HepG2 (cell line): ENCODE results near the gene MEF2D. TPM values are rescaled to one million over a fixed set of nuclear protein-coding genes. Genes with fewer than 3 reads are reported as not detected.

Experiments
- ATAC-seq: fragments of 200-7000 bp; cut with Tn5 transposase; 3 replicates; pipeline ENCODE4 v1.9.1; 2020; ENCODE audit warnings: mild to moderate bottlenecking, moderate library complexity
- BruUV-seq: library from RNA; stranded (reverse); fragments of 400-500 nt; replicated peaks from 2 replicates; lab custom pipeline; 2021; lab: Mats Ljungman, UMichigan
- CTCF ChIA-PET: fragments of 300-600 bp; formaldehyde crosslinking; extraction: SDS; loops from one replicate; lab custom pipeline; 2021; ENCODE audit warnings: low total read pairs, inconsistent platforms, low intra/inter-chr PET ratio; lab: Yijun Ruan, JAX
- POLR2A ChIA-PET: fragments of 350-600 bp; sonication (Branson Sonifier 250); formaldehyde crosslinking; loops from one replicate; lab custom pipeline; 2020; ENCODE audit warnings: antibody characterized with exemption, inconsistent platforms; lab: Yijun Ruan, JAX
- DNase-seq: peaks from one replicate; pipeline ENCODE4 v3.0.0-alpha.2; 2015; ENCODE audit warnings: low spot score
- FAIRE-seq: peaks from 3 replicates; lab custom pipeline; 2011; peaks lifted over from hg19 to GRCh38; lab: Jason Lieb, UNC
- H2AFZ ChIP-seq: one replicate; pipeline ENCODE4 v1.6.1; 2011; ENCODE audit warnings: low read length, inconsistent platforms
- H3K27ac ChIP-seq: fragments of 300-600 bp; 3 replicates; pipeline ENCODE4 v1.8.0; 2011; ENCODE audit warnings: mixed run types, mild to moderate bottlenecking, mixed read lengths, low read length, inconsistent platforms; ENCODE audit not compliant: insufficient read depth; ENCODE audit errors: extremely low read length
- H3K27me3 ChIP-seq, 2 experiments: fragments of 200-600 bp in 1 of 2; 2 replicates in 1 of 2; 3 replicates in 1 of 2; pipeline versions ENCODE4 v1.6.0 to v1.8.0; 2011; ENCODE audit warnings: low read length in 2 of 2, mild to moderate bottlenecking in 2 of 2, moderate library complexity in 2 of 2, inconsistent platforms in 1 of 2; ENCODE audit not compliant: insufficient read depth in 2 of 2, control insufficient read depth in 1 of 2
- H3K36me3 ChIP-seq, 2 experiments: fragments of 200-600 bp in 1 of 2; replicated peaks in 1 of 2; 2 replicates in 1 of 2; 3 replicates in 1 of 2; pipeline versions ENCODE4 v1.5.1 to v1.8.0; 2011; ENCODE audit warnings: low read length in 2 of 2, inconsistent platforms in 1 of 2; ENCODE audit not compliant: insufficient read depth in 2 of 2, control insufficient read depth in 1 of 2
- H3K4me1 ChIP-seq: 2 replicates; pipeline ENCODE4 v1.5.1; 2012; ENCODE audit warnings: low read length, inconsistent platforms; ENCODE audit not compliant: insufficient read depth
- H3K4me2 ChIP-seq: 2 replicates; pipeline ENCODE4 v1.6.0; 2011; ENCODE audit warnings: low read depth, low read length, inconsistent platforms
- H3K4me3 ChIP-seq, 3 experiments: fragments of 200-600 bp in 1 of 3; sonication (generic), shearing (Covaris generic) in 1 of 3; replicated peaks in 1 of 3; 2 replicates each; pipeline ENCODE4 v1.5.1; 2011 to 2016; ENCODE audit warnings: low read length in 3 of 3, inconsistent platforms in 2 of 3, low read depth in 2 of 3, mild to moderate bottlenecking in 2 of 3, control low read depth in 1 of 3, mixed read lengths in 1 of 3; ENCODE audit not compliant: insufficient read depth in 1 of 3
- H3K79me2 ChIP-seq: one replicate; pipeline ENCODE4 v1.6.1; 2011; ENCODE audit warnings: low read length, inconsistent platforms; ENCODE audit not compliant: insufficient read depth
- H3K9ac ChIP-seq: 2 replicates; pipeline ENCODE4 v1.6.0; 2011; ENCODE audit warnings: mild to moderate bottlenecking, low read depth, low read length, inconsistent platforms; ENCODE audit not compliant: insufficient read depth
- H3K9me3 ChIP-seq: 2 replicates; pipeline ENCODE4 v1.5.1; 2012; ENCODE audit warnings: mild to moderate bottlenecking, low read length
- H4K20me1 ChIP-seq: 2 replicates; pipeline ENCODE4 v1.6.0; 2011; ENCODE audit warnings: inconsistent platforms, mild to moderate bottlenecking, low read length, moderate library complexity; ENCODE audit not compliant: insufficient read depth
- EED ChIP-seq: sonication (generic); formaldehyde crosslinking; IDR thresholded peaks from 2 replicates; pipeline ENCODE4 v1.5.0; 2020; ENCODE audit warnings: mild to moderate bottlenecking, missing genetic modification reagents
- JUN ChIP-seq: sonication (generic); formaldehyde crosslinking; IDR thresholded peaks from 2 replicates; pipeline ENCODE4 v1.4.0; 2020; ENCODE audit warnings: mild to moderate bottlenecking, missing genetic modification reagents
- MIXL1 ChIP-seq: IDR thresholded peaks from 2 replicates; pipeline ENCODE4 v1.6.1; 2016
- TCF7 ChIP-seq: sonication (generic); IDR thresholded peaks from 2 replicates; pipeline ENCODE4 v1.6.1; 2016; ENCODE audit warnings: antibody characterized with exemption, low read depth
- ZMAT3 ChIP-seq: sonication (generic); formaldehyde crosslinking; conservative IDR thresholded peaks from 2 replicates; pipeline ENCODE4 v1.7.0; 2021; ENCODE audit warnings: missing genetic modification reagents
- ZNF33B ChIP-seq: sonication (generic); formaldehyde crosslinking; IDR thresholded peaks from 2 replicates; pipeline ENCODE4 v1.5.1; 2020; ENCODE audit warnings: mild to moderate bottlenecking, missing genetic modification reagents
- ZNF562 ChIP-seq: sonication (generic); formaldehyde crosslinking; IDR thresholded peaks from 2 replicates; pipeline ENCODE4 v1.8.0; 2022; ENCODE audit warnings: missing genetic modification reagents, borderline replicate concordance
- WGBS: methylation state at CpG from one replicate; pipeline ENCODE4 v1.1.6; 2017; ENCODE audit warnings: low lambda C conversion rate; 5-methylcytosine and 5-hydroxymethylcytosine counted together
- in situ Hi-C: cut with HindIII; loops from 2 replicates; pipeline ENCODE4 v1.10.0; 2017; ENCODE audit warnings: low pct_unique_long_range_greater_than_20kb; ENCODE audit not compliant: extremely low pct_ligation_motif_present
- intact Hi-C: fragments of 100-400 bp; cut with micrococcal nuclease; formaldehyde crosslinking; loops from one replicate; pipeline ENCODE4 v1.10.0; 2022; ENCODE audit not compliant: unreplicated experiment
- polyA plus RNA-seq, 8 experiments: library from polyadenylated mRNA; depleted of rRNA in 3 of 8; stranded (reverse) in 7 of 8; unstranded in 1 of 8; fragments of >200 nt; fragmentation: Illumina TruSeq in 4 of 8; extraction: Trizol in 4 of 8; gene quantifications; 2 replicates each; pipeline versions ENCODE4 v1.2.1 to v1.2.3, GENCODE V29; 2011 to 2016; ENCODE audit warnings: low read depth in 4 of 8, missing spikeins in 1 of 8, mixed read lengths in 1 of 8; ENCODE audit not compliant: insufficient read depth in 1 of 8
- total RNA-seq, 5 experiments: library from RNA; depleted of rRNA; stranded (reverse); fragments of >200 nt; fragmentation: Illumina TruSeq; extraction: Trizol; gene quantifications; 2 replicates each; pipeline ENCODE4 v1.2.3, GENCODE V29; 2016; ENCODE audit warnings: low read depth in 1 of 5
- TF ChIP-seq, protein P1 (sequence below): sonication (generic); formaldehyde crosslinking; IDR thresholded peaks from 2 replicates; pipeline ENCODE4 v1.8.0; 2022; ENCODE audit warnings: missing genetic modification reagents, mild to moderate bottlenecking, inconsistent platforms, borderline replicate concordance
- TF ChIP-seq, protein P2 (sequence below), 2 experiments: sonication (generic) in 1 of 2; formaldehyde crosslinking in 1 of 2; IDR thresholded peaks; 2 replicates each; pipeline versions ENCODE4 v1.6.1 to v1.9.0; 2014 to 2022; ENCODE audit warnings: antibody characterized with exemption in 1 of 2, borderline replicate concordance in 1 of 2, inconsistent platforms in 1 of 2, low read depth in 1 of 2, missing genetic modification reagents in 1 of 2
- TF ChIP-seq, protein P3 (sequence below): sonication (generic); formaldehyde crosslinking; IDR thresholded peaks from 2 replicates; pipeline ENCODE4 v1.4.0; 2020; ENCODE audit warnings: low read depth, mild to moderate bottlenecking, missing genetic modification reagents

The MEF2D gene
- total and polyA plus RNA-seq, 2 of the 13 experiments (the other 11 are each of a cell fraction or from before 2014, with no cell fraction given) = 1.6 to 3.9 TPM

GRCh38 chr1:156496211-156496761, 4.3 kb downstream of the MEF2D start:
- no peaks in the 10 kb centered on the region for H3K9me3 ChIP-seq
- no peak for FAIRE-seq
- H3K79me2 ChIP-seq = peaks cover 35% of the 10 kb centered on the region
- peaks cover 74% of the 10 kb centered on the region for H4K20me1 ChIP-seq
- ChIA-PET POLR2A (interaction anchor here (1.5 kb wide), 1 partner anchor 39 kb away, joined by 4 read pairs; no protein-coding TSS in a partner anchor), CTCF (no interaction called here)
- H3K4me1 ChIP-seq = peaks cover 42% of the 10 kb centered on the region
- H2AFZ ChIP-seq = no peak overlapping the region
- no peak for ATAC-seq
- peaks cover 2 to 7% of the 10 kb centered on the region in 2 experiments; a peak in 1 of 5 replicates for H3K36me3 ChIP-seq
- H3K27ac ChIP-seq = no peak overlapping the region
- H3K4me2 ChIP-seq = no peak overlapping the region
- no TSS peak for BruUV-seq
- no peak overlapping the region for H3K4me3 ChIP-seq
- TF ChIP-seq ZNF562 (CRISPR knock-in tag) = no peak
- TF ChIP-seq, protein P1, sequence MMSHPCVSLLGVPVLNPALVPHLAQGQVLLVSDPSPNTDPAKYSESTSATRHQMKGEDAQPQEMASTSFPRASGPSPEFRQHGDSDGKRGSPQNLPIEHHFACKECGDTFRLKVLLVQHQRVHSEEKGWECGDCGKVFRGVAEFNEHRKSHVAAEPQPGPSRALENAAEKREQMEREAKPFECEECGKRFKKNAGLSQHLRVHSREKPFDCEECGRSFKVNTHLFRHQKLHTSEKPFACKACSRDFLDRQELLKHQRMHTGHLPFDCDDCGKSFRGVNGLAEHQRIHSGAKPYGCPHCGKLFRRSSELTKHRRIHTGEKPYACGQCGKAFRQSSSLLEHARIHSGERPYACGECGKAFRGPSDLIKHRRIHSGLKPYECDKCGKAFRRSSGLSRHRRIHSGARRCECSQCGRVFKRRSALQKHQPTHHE (CRISPR knock-in tag) = no peak
- no peak for TF ChIP-seq ZMAT3 (CRISPR knock-in tag)
- no peak for TF ChIP-seq MIXL1 (CRISPR knock-in tag)
- TF ChIP-seq JUN = no peak
- no peak for TF ChIP-seq ZNF33B
- TF ChIP-seq, protein P2, sequence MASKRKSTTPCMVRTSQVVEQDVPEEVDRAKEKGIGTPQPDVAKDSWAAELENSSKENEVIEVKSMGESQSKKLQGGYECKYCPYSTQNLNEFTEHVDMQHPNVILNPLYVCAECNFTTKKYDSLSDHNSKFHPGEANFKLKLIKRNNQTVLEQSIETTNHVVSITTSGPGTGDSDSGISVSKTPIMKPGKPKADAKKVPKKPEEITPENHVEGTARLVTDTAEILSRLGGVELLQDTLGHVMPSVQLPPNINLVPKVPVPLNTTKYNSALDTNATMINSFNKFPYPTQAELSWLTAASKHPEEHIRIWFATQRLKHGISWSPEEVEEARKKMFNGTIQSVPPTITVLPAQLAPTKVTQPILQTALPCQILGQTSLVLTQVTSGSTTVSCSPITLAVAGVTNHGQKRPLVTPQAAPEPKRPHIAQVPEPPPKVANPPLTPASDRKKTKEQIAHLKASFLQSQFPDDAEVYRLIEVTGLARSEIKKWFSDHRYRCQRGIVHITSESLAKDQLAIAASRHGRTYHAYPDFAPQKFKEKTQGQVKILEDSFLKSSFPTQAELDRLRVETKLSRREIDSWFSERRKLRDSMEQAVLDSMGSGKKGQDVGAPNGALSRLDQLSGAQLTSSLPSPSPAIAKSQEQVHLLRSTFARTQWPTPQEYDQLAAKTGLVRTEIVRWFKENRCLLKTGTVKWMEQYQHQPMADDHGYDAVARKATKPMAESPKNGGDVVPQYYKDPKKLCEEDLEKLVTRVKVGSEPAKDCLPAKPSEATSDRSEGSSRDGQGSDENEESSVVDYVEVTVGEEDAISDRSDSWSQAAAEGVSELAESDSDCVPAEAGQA (IDR thresholded peaks at IDR 0.05; ENCODE audit: low read depth) = no peak
- TF ChIP-seq, protein P2 (CRISPR knock-in tag; IDR thresholded peaks at IDR 0.05; ENCODE audit: borderline replicate concordance) = no peak
- TF ChIP-seq, protein P3, sequence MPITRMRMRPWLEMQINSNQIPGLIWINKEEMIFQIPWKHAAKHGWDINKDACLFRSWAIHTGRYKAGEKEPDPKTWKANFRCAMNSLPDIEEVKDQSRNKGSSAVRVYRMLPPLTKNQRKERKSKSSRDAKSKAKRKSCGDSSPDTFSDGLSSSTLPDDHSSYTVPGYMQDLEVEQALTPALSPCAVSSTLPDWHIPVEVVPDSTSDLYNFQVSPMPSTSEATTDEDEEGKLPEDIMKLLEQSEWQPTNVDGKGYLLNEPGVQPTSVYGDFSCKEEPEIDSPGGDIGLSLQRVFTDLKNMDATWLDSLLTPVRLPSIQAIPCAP = no peak
- TF ChIP-seq TCF7 = no peak
- TF ChIP-seq EED = no peak
- WGBS = 83% methylated on average over 10 of the region's 10 CpGs
- H3K27me3 ChIP-seq = no peaks in the 10 kb centered on the region
- no peak for DNase-seq
- in situ Hi-C loops (no loop called here), intact Hi-C loops (no loop called here)
- H3K9ac ChIP-seq = no peak overlapping the region
